HG03342 (cell line): Measurements from ENCODE around the gene HDAC7.

Experiments used
- ATAC-seq: cut with Tn5 transposase; IDR thresholded peaks from one replicate; pipeline ENCODE4 v1.9.1; 2021; ENCODE audit warnings: mild to moderate bottlenecking, moderate library complexity; ENCODE audit not compliant: unreplicated experiment

Gene HDAC7

GRCh38 chr12:47750916-47751470 is 68.7 kb downstream of the HDAC7 start:
- no peak for ATAC-seq

- no peak for ATAC-seq
Observed at GRCh38 chr12:47750229-47750798, 69.4 kb downstream of the HDAC7 start.

- no peak for ATAC-seq
Observed at GRCh38 chr12:47748899-47749298, 70.8 kb downstream of the HDAC7 start.

GRCh38 chr12:47748507-47748828 is 71.2 kb downstream of the HDAC7 start:
- ATAC-seq, result no peak

GRCh38 chr12:47747596-47748506 is 71.9 kb downstream of the HDAC7 start:
- ATAC-seq, result no peak

DNA sequence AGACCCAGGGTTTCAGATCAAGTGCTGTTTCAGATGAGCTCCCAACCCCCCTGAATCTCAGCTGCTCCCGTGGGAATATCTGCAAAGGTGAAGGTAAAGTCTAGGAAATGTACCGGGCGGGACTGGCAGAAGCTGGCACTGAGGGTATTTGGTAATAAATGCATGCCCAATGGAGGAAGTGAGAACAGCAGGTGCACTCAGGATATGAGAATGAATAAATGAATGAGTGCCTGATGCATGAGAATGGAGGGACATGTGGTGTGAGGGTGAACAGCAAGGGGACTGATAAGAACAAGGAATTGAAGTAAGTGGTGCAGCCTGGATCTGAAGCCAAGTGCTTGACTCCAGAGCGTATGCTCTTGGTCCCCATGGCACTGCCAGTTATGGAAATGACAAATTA is 72.6 kb downstream of the HDAC7 start:
- ATAC-seq, result no peak

GRCh38 chr12:47746523-47746922 is 73.2 kb downstream of the HDAC7 start:
- ATAC-seq, result no peak

- no peak for ATAC-seq
Observed at GRCh38 chr12:47746073-47746472, 73.6 kb downstream of the HDAC7 start.

- no peak for ATAC-seq
Observed at GRCh38 chr12:47745485-47746041, 74.1 kb downstream of the HDAC7 start.

DNA sequence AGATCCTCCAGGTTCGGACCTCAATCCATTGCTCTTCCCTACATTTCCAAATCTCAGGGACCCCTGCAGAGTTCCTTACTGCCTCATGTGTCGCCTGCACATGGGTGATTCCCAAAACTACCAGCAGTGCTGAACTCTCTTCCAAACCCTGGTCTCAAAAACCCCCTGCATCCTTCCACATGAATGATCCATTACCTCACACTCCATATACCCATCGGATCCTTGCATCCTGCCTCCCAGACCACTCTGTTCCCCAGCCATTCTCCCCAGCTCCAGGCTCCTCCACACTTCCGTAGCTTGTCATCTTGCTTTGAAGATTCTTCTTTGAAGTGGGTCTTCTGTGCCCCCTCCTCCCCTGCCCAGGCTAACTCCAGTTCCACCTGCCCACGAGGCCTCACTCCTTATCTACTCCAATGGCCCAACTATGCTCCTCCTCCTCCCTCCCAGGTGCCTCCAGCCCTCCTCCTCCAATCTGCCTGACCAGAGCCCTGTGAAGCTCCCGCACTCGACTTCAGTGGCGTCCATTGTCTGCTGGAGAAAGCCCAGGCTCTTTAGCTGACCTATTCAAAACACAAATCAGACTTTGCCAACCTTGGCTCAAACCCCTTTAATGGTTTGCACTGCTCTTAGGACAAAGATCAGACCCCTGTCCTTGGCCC is 74.8 kb downstream of the HDAC7 start:
- ATAC-seq, result no peak

DNA sequence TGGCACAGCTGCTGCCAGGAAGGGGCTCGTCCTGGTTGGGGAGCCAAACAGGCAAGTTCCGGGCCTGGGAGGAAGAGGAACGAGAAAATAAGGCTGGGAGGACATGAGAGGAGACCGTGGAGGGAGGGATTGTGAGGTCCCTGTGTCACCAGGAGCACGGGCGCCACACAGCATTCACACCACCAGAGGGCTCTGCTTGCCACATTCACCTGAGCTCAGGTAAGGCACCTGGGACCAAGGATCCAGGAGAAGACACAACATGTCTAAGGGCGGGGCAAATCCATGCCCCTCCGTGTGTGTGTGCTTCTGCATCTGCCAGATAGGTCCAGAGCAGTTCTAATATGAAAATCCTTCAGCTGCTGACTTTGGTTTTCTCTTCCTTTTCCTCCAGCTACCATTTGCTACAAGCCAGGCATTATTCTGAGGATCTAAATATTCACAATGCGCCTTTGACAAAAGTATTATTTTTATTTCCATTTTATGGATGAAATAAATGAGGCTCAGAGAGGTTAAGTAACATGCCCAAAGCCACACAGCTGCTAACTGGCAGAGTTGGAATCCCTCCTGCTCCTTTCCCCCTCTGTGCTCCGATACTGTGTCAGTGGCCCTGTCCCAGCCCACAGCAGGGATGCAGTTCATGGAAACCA is 75.6 kb downstream of the HDAC7 start:
- no peak for ATAC-seq

DNA sequence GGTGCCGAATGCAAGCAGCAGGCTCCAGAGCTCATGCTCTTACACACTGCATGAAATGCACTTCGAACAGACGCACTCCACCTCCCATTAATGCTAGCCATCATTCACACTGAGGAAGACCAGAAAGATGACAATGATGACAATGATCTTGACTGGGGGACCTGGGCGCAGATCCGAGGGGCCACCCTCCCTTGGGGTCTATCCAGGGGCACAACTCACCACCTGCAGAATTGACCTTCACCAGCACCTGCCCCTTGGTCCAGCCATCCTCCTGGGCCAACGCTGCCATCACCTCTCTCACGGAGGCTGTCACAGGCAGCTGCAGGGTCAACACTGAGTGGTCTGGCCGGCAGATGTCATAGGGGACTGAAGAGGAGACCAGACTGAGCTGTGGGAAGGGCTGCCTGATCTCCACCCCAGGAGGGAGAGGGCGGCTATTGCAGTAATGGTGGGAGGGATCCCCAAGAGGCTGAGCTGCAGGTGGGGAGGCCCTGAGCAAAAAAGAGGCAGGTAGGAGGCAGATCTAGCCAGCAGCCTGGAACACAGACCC is 76.3 kb downstream of the HDAC7 start:
- ATAC-seq, result no peak

GRCh38 chr12:47742253-47742825 is 77.4 kb downstream of the HDAC7 start:
- no peak for ATAC-seq

DNA sequence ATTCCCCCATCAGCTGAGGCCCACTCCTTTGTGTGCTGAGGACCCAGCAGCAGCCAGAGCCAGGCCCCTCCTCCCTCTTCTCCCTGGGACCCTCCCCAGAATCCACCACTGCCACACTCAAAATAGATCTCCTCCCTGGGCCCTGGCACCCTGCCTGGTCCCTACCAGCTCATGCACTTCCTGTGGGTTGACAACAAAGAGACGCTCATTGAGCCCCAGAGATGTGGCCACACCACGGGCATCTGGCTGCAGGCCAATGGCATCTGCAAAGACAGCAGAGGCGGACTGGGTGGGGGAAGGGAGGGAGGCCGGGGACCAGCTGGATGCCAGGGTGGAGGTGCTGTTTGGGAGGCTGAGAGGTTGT is 78.4 kb downstream of the HDAC7 start:
- no peak for ATAC-seq

DNA sequence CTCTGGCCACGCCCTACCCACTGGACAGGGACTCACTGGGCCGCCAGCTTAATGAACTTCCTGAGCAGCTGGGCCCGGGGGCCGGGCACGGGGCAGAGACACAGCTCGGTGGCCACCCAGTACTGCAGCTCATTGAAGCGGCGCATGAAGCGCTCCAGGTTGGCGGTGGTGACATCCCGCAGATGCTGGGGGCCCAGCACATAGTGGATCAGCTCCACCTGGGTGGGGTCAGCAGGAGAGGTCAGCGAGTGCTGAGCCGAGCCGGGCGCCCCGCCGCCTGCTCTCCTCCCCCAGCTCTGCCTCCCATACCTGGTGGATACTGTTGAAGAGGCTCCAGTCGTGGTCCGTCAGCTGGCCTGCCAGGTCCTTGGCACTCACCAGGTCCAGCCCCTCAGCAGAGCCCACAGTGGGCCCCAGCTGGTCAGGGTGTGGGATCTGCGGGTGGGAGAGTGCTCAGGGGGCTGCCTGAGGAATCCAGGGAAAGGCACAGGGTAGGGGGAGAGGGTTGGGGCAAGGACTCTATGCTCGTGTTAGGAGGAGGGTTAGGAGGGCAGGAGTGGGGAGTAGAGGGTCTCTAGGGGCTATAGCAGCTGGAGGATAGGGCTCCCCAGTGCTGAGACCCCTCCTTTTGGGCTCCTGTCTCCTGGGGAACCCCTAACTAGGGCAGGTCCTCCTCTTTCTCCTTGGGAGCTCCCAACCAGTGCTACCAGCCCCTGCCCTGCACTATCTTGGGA is 78.9 kb downstream of the HDAC7 start:
- no peak for ATAC-seq

DNA sequence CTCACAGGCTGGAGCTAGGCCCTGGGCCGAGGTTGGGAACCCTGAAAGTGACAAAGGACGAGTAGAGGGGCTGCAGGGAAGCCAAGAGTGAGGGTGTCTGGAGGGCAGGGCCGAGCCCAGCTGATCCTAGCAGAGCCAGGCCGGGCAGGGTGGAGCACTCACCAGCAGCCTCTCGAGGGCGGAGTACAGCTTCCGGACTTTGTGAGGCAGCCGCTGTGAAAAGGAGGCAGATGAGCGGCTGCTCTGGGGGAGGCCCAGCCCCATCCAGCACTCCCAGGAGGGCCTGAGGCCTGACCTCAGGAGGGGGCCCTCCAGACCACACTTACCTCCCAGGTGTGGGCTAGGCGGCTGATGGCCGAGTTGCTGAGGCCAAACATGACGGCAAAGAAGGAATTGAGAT is 79.7 kb downstream of the HDAC7 start:
- no peak for ATAC-seq

DNA sequence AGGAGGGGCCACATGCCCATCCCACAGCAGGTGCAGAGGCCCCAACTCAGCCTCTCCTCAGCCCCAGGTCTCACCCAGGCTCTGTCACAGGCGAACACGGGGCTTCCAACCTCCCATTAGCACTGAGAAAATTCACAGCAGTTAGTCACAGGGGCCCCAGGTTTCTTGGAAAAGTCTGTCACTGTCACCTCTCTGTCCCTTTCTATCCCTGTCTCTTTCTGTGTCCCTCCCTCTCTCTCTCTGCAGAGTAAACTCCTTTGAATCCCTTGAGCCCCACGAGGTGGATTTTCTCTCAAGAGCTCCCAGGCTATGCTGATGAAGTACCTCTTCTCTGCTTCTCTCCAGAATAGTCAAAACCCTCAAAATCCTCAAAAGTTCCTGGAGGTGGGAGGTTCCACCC is 80.4 kb downstream of the HDAC7 start:
- ATAC-seq, result no peak

GRCh38 chr12:47737936-47738594 is 81.6 kb downstream of the HDAC7 start:
- no peak for ATAC-seq
